HepG2 (cell line): Measurements from ENCODE around the gene CNIH3. TPM values are rescaled to one million over a fixed set of nuclear protein-coding genes. Genes with fewer than 3 reads are reported as not detected.

Experiments
- ATAC-seq: fragments of 200-7000 bp; cut with Tn5 transposase; 3 replicates; pipeline ENCODE4 v1.9.1; 2020; ENCODE audit warnings: mild to moderate bottlenecking, moderate library complexity
- BruUV-seq: library from RNA; stranded (reverse); fragments of 400-500 nt; replicated peaks from 2 replicates; lab custom pipeline; 2021; lab: Mats Ljungman, UMichigan
- CTCF ChIA-PET: fragments of 300-600 bp; formaldehyde crosslinking; extraction: SDS; loops from one replicate; lab custom pipeline; 2021; ENCODE audit warnings: low total read pairs, inconsistent platforms, low intra/inter-chr PET ratio; lab: Yijun Ruan, JAX
- POLR2A ChIA-PET: fragments of 350-600 bp; sonication (Branson Sonifier 250); formaldehyde crosslinking; loops from one replicate; lab custom pipeline; 2020; ENCODE audit warnings: antibody characterized with exemption, inconsistent platforms; lab: Yijun Ruan, JAX
- DNase-seq: peaks from one replicate; pipeline ENCODE4 v3.0.0-alpha.2; 2015; ENCODE audit warnings: low spot score
- FAIRE-seq: peaks from 3 replicates; lab custom pipeline; 2011; peaks lifted over from hg19 to GRCh38; lab: Jason Lieb, UNC
- H2AFZ ChIP-seq: one replicate; pipeline ENCODE4 v1.6.1; 2011; ENCODE audit warnings: low read length, inconsistent platforms
- H3K27ac ChIP-seq: fragments of 300-600 bp; 3 replicates; pipeline ENCODE4 v1.8.0; 2011; ENCODE audit warnings: mixed run types, mild to moderate bottlenecking, mixed read lengths, low read length, inconsistent platforms; ENCODE audit not compliant: insufficient read depth; ENCODE audit errors: extremely low read length
- H3K27me3 ChIP-seq, 2 experiments: fragments of 200-600 bp in 1 of 2; 2 replicates in 1 of 2; 3 replicates in 1 of 2; pipeline versions ENCODE4 v1.6.0 to v1.8.0; 2011; ENCODE audit warnings: low read length in 2 of 2, mild to moderate bottlenecking in 2 of 2, moderate library complexity in 2 of 2, inconsistent platforms in 1 of 2; ENCODE audit not compliant: insufficient read depth in 2 of 2, control insufficient read depth in 1 of 2
- H3K36me3 ChIP-seq, 2 experiments: fragments of 200-600 bp in 1 of 2; replicated peaks in 1 of 2; 2 replicates in 1 of 2; 3 replicates in 1 of 2; pipeline versions ENCODE4 v1.5.1 to v1.8.0; 2011; ENCODE audit warnings: low read length in 2 of 2, inconsistent platforms in 1 of 2; ENCODE audit not compliant: insufficient read depth in 2 of 2, control insufficient read depth in 1 of 2
- H3K4me1 ChIP-seq: 2 replicates; pipeline ENCODE4 v1.5.1; 2012; ENCODE audit warnings: low read length, inconsistent platforms; ENCODE audit not compliant: insufficient read depth
- H3K4me2 ChIP-seq: 2 replicates; pipeline ENCODE4 v1.6.0; 2011; ENCODE audit warnings: low read depth, low read length, inconsistent platforms
- H3K4me3 ChIP-seq, 3 experiments: fragments of 200-600 bp in 1 of 3; sonication (generic), shearing (Covaris generic) in 1 of 3; replicated peaks in 1 of 3; 2 replicates each; pipeline ENCODE4 v1.5.1; 2011 to 2016; ENCODE audit warnings: low read length in 3 of 3, inconsistent platforms in 2 of 3, low read depth in 2 of 3, mild to moderate bottlenecking in 2 of 3, control low read depth in 1 of 3, mixed read lengths in 1 of 3; ENCODE audit not compliant: insufficient read depth in 1 of 3
- H3K79me2 ChIP-seq: one replicate; pipeline ENCODE4 v1.6.1; 2011; ENCODE audit warnings: low read length, inconsistent platforms; ENCODE audit not compliant: insufficient read depth
- H3K9ac ChIP-seq: 2 replicates; pipeline ENCODE4 v1.6.0; 2011; ENCODE audit warnings: mild to moderate bottlenecking, low read depth, low read length, inconsistent platforms; ENCODE audit not compliant: insufficient read depth
- H3K9me3 ChIP-seq: 2 replicates; pipeline ENCODE4 v1.5.1; 2012; ENCODE audit warnings: mild to moderate bottlenecking, low read length
- H4K20me1 ChIP-seq: 2 replicates; pipeline ENCODE4 v1.6.0; 2011; ENCODE audit warnings: inconsistent platforms, mild to moderate bottlenecking, low read length, moderate library complexity; ENCODE audit not compliant: insufficient read depth
- NFYB ChIP-seq: sonication (generic); formaldehyde crosslinking; IDR thresholded peaks from 2 replicates; pipeline ENCODE4 v1.4.0; 2020; ENCODE audit warnings: missing genetic modification reagents
- U2AF1 ChIP-seq: fragments of 200-400 bp; formaldehyde crosslinking; optimal IDR thresholded peaks from 2 replicates; pipeline ENCODE3; 2017; ENCODE audit warnings: mild to moderate bottlenecking, low read depth, low read length
- ZBTB40 ChIP-seq, 2 experiments: fragments of 450-650 bp in 1 of 2; sonication (generic) in 1 of 2; formaldehyde crosslinking in 1 of 2; IDR thresholded peaks; 2 replicates each; pipeline versions ENCODE4 v1.6.1 to v1.8.0; 2016 to 2022; ENCODE audit warnings: antibody characterized with exemption in 1 of 2, mild to moderate bottlenecking in 1 of 2, missing genetic modification reagents in 1 of 2
- ZNF572 ChIP-seq: sonication (generic); formaldehyde crosslinking; IDR thresholded peaks from 2 replicates; pipeline ENCODE4 v1.5.1; 2020; ENCODE audit warnings: mild to moderate bottlenecking, missing genetic modification reagents
- WGBS: methylation state at CpG from one replicate; pipeline ENCODE4 v1.1.6; 2017; ENCODE audit warnings: low lambda C conversion rate; 5-methylcytosine and 5-hydroxymethylcytosine counted together
- in situ Hi-C: cut with HindIII; loops from 2 replicates; pipeline ENCODE4 v1.10.0; 2017; ENCODE audit warnings: low pct_unique_long_range_greater_than_20kb; ENCODE audit not compliant: extremely low pct_ligation_motif_present
- intact Hi-C: fragments of 100-400 bp; cut with micrococcal nuclease; formaldehyde crosslinking; loops from one replicate; pipeline ENCODE4 v1.10.0; 2022; ENCODE audit not compliant: unreplicated experiment
- polyA plus RNA-seq, 8 experiments: library from polyadenylated mRNA; depleted of rRNA in 3 of 8; stranded (reverse) in 7 of 8; unstranded in 1 of 8; fragments of >200 nt; fragmentation: Illumina TruSeq in 4 of 8; extraction: Trizol in 4 of 8; gene quantifications; 2 replicates each; pipeline versions ENCODE4 v1.2.1 to v1.2.3, GENCODE V29; 2011 to 2016; ENCODE audit warnings: low read depth in 4 of 8, missing spikeins in 1 of 8, mixed read lengths in 1 of 8; ENCODE audit not compliant: insufficient read depth in 1 of 8
- total RNA-seq, 5 experiments: library from RNA; depleted of rRNA; stranded (reverse); fragments of >200 nt; fragmentation: Illumina TruSeq; extraction: Trizol; gene quantifications; 2 replicates each; pipeline ENCODE4 v1.2.3, GENCODE V29; 2016; ENCODE audit warnings: low read depth in 1 of 5
- TF ChIP-seq, protein P1 (sequence below): sonication (generic); formaldehyde crosslinking; IDR thresholded peaks from 2 replicates; pipeline ENCODE4 v1.8.0; 2022; ENCODE audit warnings: missing genetic modification reagents, mild to moderate bottlenecking, borderline replicate concordance

The CNIH3 gene
- total and polyA plus RNA-seq, 2 of the 13 experiments (the other 11 are each of a cell fraction or from before 2014, with no cell fraction given) = 0.36 to 1.1 TPM

DNA sequence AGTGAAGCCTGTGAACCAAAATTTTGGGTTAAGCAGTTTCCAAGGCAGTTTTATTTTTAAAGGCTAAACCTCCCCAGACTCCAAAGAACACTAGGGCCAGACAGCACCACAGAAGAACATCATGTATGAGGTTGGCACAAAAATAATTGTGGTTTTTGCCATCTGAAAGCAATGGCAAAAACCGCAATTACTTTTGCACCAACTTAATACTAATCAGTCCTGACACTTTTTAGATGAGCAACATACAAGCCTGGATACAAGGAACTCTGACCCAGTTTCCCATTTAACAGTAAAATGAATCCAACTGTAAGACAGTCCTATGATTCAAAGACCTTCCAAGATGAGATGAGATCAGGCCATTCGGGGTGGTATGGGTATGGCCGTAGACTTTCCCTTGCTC lies 46.8 kb downstream of the CNIH3 start:
- ChIA-PET POLR2A (no interaction called here), CTCF (no interaction called here)
- H3K4me1 ChIP-seq = no peaks in the 10 kb centered on the region
- in situ Hi-C loops = no loop called here
- H3K4me2 ChIP-seq = no peak overlapping the region
- 0 out of 5 replicates have a peak, but pooled peaks cover 0 to 5% of the 10 kb centered on the region in 2 experiments for H3K27me3 ChIP-seq
- no peaks in the 10 kb centered on the region for H4K20me1 ChIP-seq
- H3K9ac ChIP-seq = no peak overlapping the region
- FAIRE-seq = no peak
- DNase-seq = no peak
- H3K9me3 ChIP-seq = no peaks in the 10 kb centered on the region
- H3K4me3 ChIP-seq = no peak overlapping the region
- no peaks in the 10 kb centered on the region for H3K36me3 ChIP-seq
- 50% methylated on average over 2 of the region's 3 CpGs for WGBS
- TF ChIP-seq ZBTB40 (IDR thresholded peaks at IDR 0.05) = peak; percentile 84
- TF ChIP-seq ZBTB40 (CRISPR knock-in tag; IDR thresholded peaks at IDR 0.05) = no peak
- no peak for TF ChIP-seq U2AF1
- TF ChIP-seq, protein P1, sequence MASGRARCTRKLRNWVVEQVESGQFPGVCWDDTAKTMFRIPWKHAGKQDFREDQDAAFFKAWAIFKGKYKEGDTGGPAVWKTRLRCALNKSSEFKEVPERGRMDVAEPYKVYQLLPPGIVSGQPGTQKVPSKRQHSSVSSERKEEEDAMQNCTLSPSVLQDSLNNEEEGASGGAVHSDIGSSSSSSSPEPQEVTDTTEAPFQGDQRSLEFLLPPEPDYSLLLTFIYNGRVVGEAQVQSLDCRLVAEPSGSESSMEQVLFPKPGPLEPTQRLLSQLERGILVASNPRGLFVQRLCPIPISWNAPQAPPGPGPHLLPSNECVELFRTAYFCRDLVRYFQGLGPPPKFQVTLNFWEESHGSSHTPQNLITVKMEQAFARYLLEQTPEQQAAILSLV (CRISPR knock-in tag) = no peak
- no peak for TF ChIP-seq NFYB (CRISPR knock-in tag)
- no peak for TF ChIP-seq ZNF572 (CRISPR knock-in tag)
- intact Hi-C loops = no loop called here
- H3K27ac ChIP-seq = no peak overlapping the region
- no TSS peak for BruUV-seq
- ATAC-seq = no peak
- no peak overlapping the region for H2AFZ ChIP-seq
- H3K79me2 ChIP-seq = no peaks in the 10 kb centered on the region
